Loucy (cell line): Measurements from ENCODE around the gene CDH4.

ENCODE experiments used
- EZH2phosphoT487 ChIP-seq: fragments of 200-600 bp; IDR thresholded peaks from 2 replicates; pipeline ENCODE4 v1.6.1; 2018; ENCODE audit warnings: antibody characterized with exemption, mild to moderate bottlenecking, moderate library complexity, borderline replicate concordance
- TF ChIP-seq, protein P1 (sequence below): fragments of 200-600 bp; sonication (generic); conservative IDR thresholded peaks from 2 replicates; pipeline ENCODE4 v1.5.1; 2014; ENCODE audit warnings: mild to moderate bottlenecking, antibody characterized with exemption, low read length

DNA sequence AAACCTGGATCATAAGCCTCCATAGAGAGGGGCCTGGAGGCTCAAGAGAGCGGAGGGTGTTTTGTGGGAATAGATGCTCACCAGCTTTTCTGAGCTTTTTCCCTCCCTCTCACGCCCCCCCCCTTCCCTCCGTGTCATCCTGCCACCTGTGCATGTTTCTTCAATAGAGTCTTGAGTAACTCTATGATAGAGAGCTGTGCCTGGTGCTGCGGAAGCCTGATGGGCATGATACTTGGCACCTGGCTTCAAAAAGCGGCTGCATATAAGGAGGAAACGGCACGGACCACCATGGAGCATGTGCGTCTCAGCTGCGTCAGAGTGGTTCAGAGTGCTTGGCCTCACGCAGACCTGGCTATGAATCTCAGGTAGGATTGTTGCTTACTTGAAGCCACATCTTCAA lies 198.9 kb downstream of the CDH4 start:
- TF ChIP-seq, protein P1, sequence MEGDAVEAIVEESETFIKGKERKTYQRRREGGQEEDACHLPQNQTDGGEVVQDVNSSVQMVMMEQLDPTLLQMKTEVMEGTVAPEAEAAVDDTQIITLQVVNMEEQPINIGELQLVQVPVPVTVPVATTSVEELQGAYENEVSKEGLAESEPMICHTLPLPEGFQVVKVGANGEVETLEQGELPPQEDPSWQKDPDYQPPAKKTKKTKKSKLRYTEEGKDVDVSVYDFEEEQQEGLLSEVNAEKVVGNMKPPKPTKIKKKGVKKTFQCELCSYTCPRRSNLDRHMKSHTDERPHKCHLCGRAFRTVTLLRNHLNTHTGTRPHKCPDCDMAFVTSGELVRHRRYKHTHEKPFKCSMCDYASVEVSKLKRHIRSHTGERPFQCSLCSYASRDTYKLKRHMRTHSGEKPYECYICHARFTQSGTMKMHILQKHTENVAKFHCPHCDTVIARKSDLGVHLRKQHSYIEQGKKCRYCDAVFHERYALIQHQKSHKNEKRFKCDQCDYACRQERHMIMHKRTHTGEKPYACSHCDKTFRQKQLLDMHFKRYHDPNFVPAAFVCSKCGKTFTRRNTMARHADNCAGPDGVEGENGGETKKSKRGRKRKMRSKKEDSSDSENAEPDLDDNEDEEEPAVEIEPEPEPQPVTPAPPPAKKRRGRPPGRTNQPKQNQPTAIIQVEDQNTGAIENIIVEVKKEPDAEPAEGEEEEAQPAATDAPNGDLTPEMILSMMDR = no peak
- TF ChIP-seq EZH2phosphoT487 = no peak
